ENCODE results near the gene MEGF11.

DNA sequence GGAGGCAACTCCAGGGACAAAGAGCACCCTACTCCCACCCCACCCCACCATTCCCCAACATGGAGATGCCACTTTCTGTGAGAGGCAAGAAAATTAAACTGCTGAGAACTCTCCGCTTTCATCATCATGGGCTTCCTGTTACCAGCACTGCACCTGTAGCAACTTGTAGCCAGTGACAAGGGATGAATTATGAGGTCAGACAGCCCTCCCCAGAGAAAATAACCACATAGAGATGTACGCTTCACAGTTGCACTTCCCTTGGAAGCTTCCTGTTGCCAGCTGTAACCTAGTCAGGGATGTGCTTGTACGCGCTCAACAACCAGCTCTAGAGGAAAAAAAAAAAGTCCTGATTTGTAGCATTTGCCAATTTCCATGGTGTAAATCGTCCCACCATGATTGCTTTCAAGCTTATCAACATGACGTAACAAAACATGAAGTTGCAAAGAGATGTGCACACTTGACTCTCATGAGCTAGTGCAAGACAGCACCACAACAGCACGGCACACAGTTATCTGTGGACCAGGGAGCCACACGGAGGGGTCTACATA, 238.8 kb downstream of the MEGF11 start:
- TF ChIP-seq, protein P1, sequence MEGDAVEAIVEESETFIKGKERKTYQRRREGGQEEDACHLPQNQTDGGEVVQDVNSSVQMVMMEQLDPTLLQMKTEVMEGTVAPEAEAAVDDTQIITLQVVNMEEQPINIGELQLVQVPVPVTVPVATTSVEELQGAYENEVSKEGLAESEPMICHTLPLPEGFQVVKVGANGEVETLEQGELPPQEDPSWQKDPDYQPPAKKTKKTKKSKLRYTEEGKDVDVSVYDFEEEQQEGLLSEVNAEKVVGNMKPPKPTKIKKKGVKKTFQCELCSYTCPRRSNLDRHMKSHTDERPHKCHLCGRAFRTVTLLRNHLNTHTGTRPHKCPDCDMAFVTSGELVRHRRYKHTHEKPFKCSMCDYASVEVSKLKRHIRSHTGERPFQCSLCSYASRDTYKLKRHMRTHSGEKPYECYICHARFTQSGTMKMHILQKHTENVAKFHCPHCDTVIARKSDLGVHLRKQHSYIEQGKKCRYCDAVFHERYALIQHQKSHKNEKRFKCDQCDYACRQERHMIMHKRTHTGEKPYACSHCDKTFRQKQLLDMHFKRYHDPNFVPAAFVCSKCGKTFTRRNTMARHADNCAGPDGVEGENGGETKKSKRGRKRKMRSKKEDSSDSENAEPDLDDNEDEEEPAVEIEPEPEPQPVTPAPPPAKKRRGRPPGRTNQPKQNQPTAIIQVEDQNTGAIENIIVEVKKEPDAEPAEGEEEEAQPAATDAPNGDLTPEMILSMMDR (conservative IDR thresholded peaks at IDR 0.05 in 1 of 2, IDR thresholded peaks at IDR 0.05 in 1 of 2; ENCODE audit: low read depth in 1 of 2, low read length in 2 of 2), result no peak
- no peak for TF ChIP-seq EZH2 (IDR thresholded peaks at IDR 0.05; ENCODE audit: low read length, missing control alignments)
